ENCODE measurements around the gene UFM1.
"Not testable (repeated sequence)": the region's sequence is repeated elsewhere in the genome, so short reads cannot be mapped to it uniquely, and the experiment has no call there.

Gene UFM1

GRCh38 chr13:38349390-38350113 is at the start of gene UFM1:
TSS of gene UFM1 (plus strand) at chr13:38349851. CDS start at chr13:38349920, 69 bp downstream.
- TF ChIP-seq CTCF (IDR thresholded peaks at IDR 0.05; ENCODE audit: insufficient read depth, missing control alignments), result no peak
- peak; percentile 71 for FAIRE-seq

GRCh38 chr13:38301236-38301635 is 48.4 kb upstream of the UFM1 start:
- FAIRE-seq (no peak), DNase-seq (ENCODE audit: insufficient read length, low spot score) (no peak)
- no peak for TF ChIP-seq CTCF (IDR thresholded peaks at IDR 0.05; ENCODE audit: insufficient read depth, missing control alignments)

More at GRCh38 chr13:38349390-38350113, at the start of gene UFM1:
- DNase-seq (ENCODE audit: insufficient read length, low spot score), result peak; percentile 41

- no peak for DNase-seq (ENCODE audit: insufficient read length, low spot score)
- TF ChIP-seq CTCF (IDR thresholded peaks at IDR 0.05; ENCODE audit: insufficient read depth, missing control alignments), result no peak
- FAIRE-seq, result no peak
Observed at GRCh38 chr13:38303816-38304320, 45.8 kb upstream of the UFM1 start.

- DNase-seq (ENCODE audit: insufficient read length, low spot score) (no peak), FAIRE-seq (no peak)
- TF ChIP-seq CTCF (IDR thresholded peaks at IDR 0.05; ENCODE audit: insufficient read depth, missing control alignments), result no peak
Observed at GRCh38 chr13:38308736-38309135, 40.9 kb upstream of the UFM1 start.

GRCh38 chr13:38309397-38309796 is 40.3 kb upstream of the UFM1 start:
- no peak for TF ChIP-seq CTCF (IDR thresholded peaks at IDR 0.05; ENCODE audit: insufficient read depth, missing control alignments)
- DNase-seq (ENCODE audit: insufficient read length, low spot score) (no peak), FAIRE-seq (no peak)

- FAIRE-seq; DNase-seq (ENCODE audit: insufficient read length, low spot score): not testable (repeated sequence)
Observed at GRCh38 chr13:38311175-38311574, 38.5 kb upstream of the UFM1 start.

- no peak for DNase-seq (ENCODE audit: insufficient read length, low spot score)
- no peak for TF ChIP-seq CTCF (IDR thresholded peaks at IDR 0.05; ENCODE audit: insufficient read depth, missing control alignments)
- FAIRE-seq, result no peak
Observed at GRCh38 chr13:38316129-38316528, 33.5 kb upstream of the UFM1 start.
